Measurements from ENCODE around the gene GRM8.
"Not testable (repeated sequence)": the region's sequence is repeated elsewhere in the genome, so short reads cannot be mapped to it uniquely, and the experiment has no call there.

DNA sequence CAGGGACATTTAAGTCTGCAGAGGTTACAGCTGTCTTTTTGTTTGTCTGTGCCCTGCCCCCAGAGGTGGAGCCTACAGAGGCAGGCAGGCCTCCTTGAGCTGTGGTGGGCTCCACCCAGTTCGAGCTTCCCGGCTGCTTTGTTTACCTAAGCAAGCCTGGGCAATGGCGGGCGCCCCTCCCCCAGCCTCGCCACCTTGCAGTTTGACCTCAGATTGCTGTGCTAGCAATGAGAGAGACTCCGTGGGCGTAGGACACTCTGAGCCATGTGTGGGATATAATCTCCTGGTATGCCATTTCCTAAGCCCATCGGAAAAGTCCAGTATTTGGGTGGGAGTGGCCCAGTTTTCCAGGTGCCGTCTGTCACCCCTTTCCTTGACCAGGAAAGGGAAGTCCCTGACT lies 421.5 kb downstream of the GRM8 start:
- TF ChIP-seq EZH2 (IDR thresholded peaks at IDR 0.05; ENCODE audit: insufficient read depth, poor library complexity, severe bottlenecking); EZH2phosphoT487 (IDR thresholded peaks at IDR 0.05; ENCODE audit: insufficient read depth, low read depth): not testable (repeated sequence)

Data from GM23248 (cell line).